ENCODE results near the gene PRKCH.

The PRKCH gene

GRCh38 chr14:61557854-61558253 lies 236.5 kb downstream of the PRKCH start:
- no peak overlapping the region for H3K18ac ChIP-seq (ENCODE audit: low read length)
- no peaks in the 10 kb centered on the region for H3K36me3 ChIP-seq (replicated peaks in 1 of 2; ENCODE audit: control insufficient read depth in 2 of 2, insufficient read depth in 2 of 2, low read length in 2 of 2)
- H3K27ac ChIP-seq (replicated peaks; ENCODE audit: low read length) = no peak overlapping the region
- H3K4ac ChIP-seq (ENCODE audit: low read length) = no peak overlapping the region
- no peak overlapping the region for H3K4me2 ChIP-seq (ENCODE audit: insufficient read depth, low read length, poor library complexity, severe bottlenecking)
- no CpG with 5 or more reads among the region's 5 CpGs for WGBS, 2 donors (ENCODE audit: extremely low coverage in 2 of 2, insufficient read length in 2 of 2, insufficient replicate concordance in 1 of 2)
- H3K9ac ChIP-seq (ENCODE audit: low read depth, low read length, poor library complexity) = no peak overlapping the region
- H2BK120ac ChIP-seq (ENCODE audit: low read depth, low read length) = no peak overlapping the region
- H4K91ac ChIP-seq (ENCODE audit: low read depth, low read length, poor library complexity) = no peak overlapping the region
- no peaks in the 10 kb centered on the region for H3K79me1 ChIP-seq (ENCODE audit: low read depth, low read length)
- no peak overlapping the region for H2AFZ ChIP-seq (ENCODE audit: low read length)
- H3K4me1 ChIP-seq (ENCODE audit: control insufficient read depth in 2 of 2, insufficient read depth in 1 of 2, low read depth in 1 of 2, low read length in 2 of 2) = peaks cover 13 to 21% of the 10 kb centered on the region in 2 donors
- H3K23ac ChIP-seq (ENCODE audit: low read depth, low read length, poor library complexity) = no peak overlapping the region
- H3K9me3 ChIP-seq (replicated peaks in 1 of 2; ENCODE audit: control insufficient read depth in 2 of 2, insufficient read depth in 1 of 2, low read depth in 1 of 2, low read length in 2 of 2) = no peaks in the 10 kb centered on the region
- no peak overlapping the region for H2BK5ac ChIP-seq (ENCODE audit: low read length)
- no peak overlapping the region for H3K14ac ChIP-seq (ENCODE audit: low read length)
- no peaks in the 10 kb centered on the region for H3K27me3 ChIP-seq (ENCODE audit: control insufficient read depth in 3 of 3, insufficient read depth in 3 of 3, low read depth in 1 of 3, low read length in 3 of 3)
- H2AK5ac ChIP-seq (ENCODE audit: low read depth, low read length) = no peak overlapping the region
- H2BK15ac ChIP-seq (ENCODE audit: low read length) = no peak overlapping the region
- no peak for DNase-seq (ENCODE audit: low spot score)
- H2BK12ac ChIP-seq (ENCODE audit: low read length) = no peak overlapping the region
- H3K4me3 ChIP-seq (ENCODE audit: low read length in 2 of 2) = no peak overlapping the region
- H4K8ac ChIP-seq (ENCODE audit: low read depth, low read length) = no peak overlapping the region

- Histone ChIP-seq H3K4me2 (ENCODE audit: insufficient read depth, low read length, poor library complexity, severe bottlenecking) (no peak overlapping the region), H3K23ac (ENCODE audit: low read depth, low read length, poor library complexity) (no peak overlapping the region), H2AFZ (ENCODE audit: low read length) (no peak overlapping the region), H3K18ac (ENCODE audit: low read length) (no peak overlapping the region), H2BK12ac (ENCODE audit: low read length) (no peak overlapping the region), H3K4me1 (ENCODE audit: control insufficient read depth in 2 of 2, insufficient read depth in 1 of 2, low read depth in 1 of 2, low read length in 2 of 2) (peaks cover 10 to 21% of the 10 kb centered on the region in 2 donors), H3K27me3 (ENCODE audit: control insufficient read depth in 3 of 3, insufficient read depth in 3 of 3, low read depth in 1 of 3, low read length in 3 of 3) (no peaks in the 10 kb centered on the region), H3K4me3 (ENCODE audit: low read length in 2 of 2) (no peak overlapping the region), H3K36me3 (replicated peaks in 1 of 2; ENCODE audit: control insufficient read depth in 2 of 2, insufficient read depth in 2 of 2, low read length in 2 of 2) (no peaks in the 10 kb centered on the region), H4K8ac (ENCODE audit: low read depth, low read length) (no peak overlapping the region), H2BK120ac (ENCODE audit: low read depth, low read length) (no peak overlapping the region), H3K79me1 (ENCODE audit: low read depth, low read length) (no peaks in the 10 kb centered on the region), H3K9ac (ENCODE audit: low read depth, low read length, poor library complexity) (no peak overlapping the region), H3K27ac (replicated peaks; ENCODE audit: low read length) (no peak overlapping the region), H3K4ac (ENCODE audit: low read length) (no peak overlapping the region), H3K14ac (ENCODE audit: low read length) (no peak overlapping the region), H2AK5ac (ENCODE audit: low read depth, low read length) (no peak overlapping the region), H2BK15ac (ENCODE audit: low read length) (no peak overlapping the region), H4K91ac (ENCODE audit: low read depth, low read length, poor library complexity) (no peak overlapping the region), H2BK5ac (ENCODE audit: low read length) (no peak overlapping the region), H3K9me3 (replicated peaks in 1 of 2; ENCODE audit: control insufficient read depth in 2 of 2, insufficient read depth in 1 of 2, low read depth in 1 of 2, low read length in 2 of 2) (no peaks in the 10 kb centered on the region)
- WGBS, 2 donors (ENCODE audit: extremely low coverage in 2 of 2, insufficient read length in 2 of 2, insufficient replicate concordance in 1 of 2) = no CpG with 5 or more reads among the region's 6 CpGs
- no peak for DNase-seq (ENCODE audit: low spot score)
These were observed 236.9 kb downstream of the PRKCH start for GRCh38 chr14:61558271-61558670.

DNA sequence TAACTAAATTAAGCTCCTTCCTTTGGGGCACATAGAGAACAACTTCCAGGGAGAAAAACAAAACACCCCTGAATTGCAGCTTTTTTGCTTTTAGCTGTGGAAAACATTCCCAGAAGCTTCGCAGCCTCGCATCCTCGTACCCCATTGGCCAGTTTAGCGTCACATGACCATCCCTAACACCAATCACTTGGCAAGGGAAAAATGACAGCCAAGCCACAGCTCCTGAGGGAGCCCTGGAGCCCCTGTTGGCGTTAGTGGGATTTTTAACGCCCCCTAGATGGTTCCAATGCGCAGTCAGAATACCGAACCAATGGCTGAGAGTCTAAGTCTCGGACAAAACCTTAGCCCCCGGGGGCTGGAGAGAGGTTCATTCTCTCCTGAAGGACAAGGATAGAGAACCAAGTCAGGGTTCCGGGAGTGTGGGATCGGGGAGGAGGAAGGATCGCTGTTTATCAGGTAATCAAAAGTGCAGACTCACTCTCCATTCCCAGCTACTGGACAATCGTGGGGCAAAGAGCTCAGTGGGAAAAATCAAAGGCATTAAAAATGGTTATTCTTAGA lies 238.3 kb downstream of the PRKCH start:
- no peak overlapping the region for H2BK5ac ChIP-seq (ENCODE audit: low read length)
- no peak overlapping the region for H2BK15ac ChIP-seq (ENCODE audit: low read length)
- no peak overlapping the region for H3K18ac ChIP-seq (ENCODE audit: low read length)
- H2AFZ ChIP-seq (ENCODE audit: low read length) = no peak overlapping the region
- no peak overlapping the region for H3K27ac ChIP-seq (replicated peaks; ENCODE audit: low read length)
- H4K91ac ChIP-seq (ENCODE audit: low read depth, low read length, poor library complexity) = no peak overlapping the region
- no peak overlapping the region for H3K9ac ChIP-seq (ENCODE audit: low read depth, low read length, poor library complexity)
- H3K27me3 ChIP-seq (ENCODE audit: control insufficient read depth in 3 of 3, insufficient read depth in 3 of 3, low read depth in 1 of 3, low read length in 3 of 3) = no peaks in the 10 kb centered on the region
- H3K23ac ChIP-seq (ENCODE audit: low read depth, low read length, poor library complexity) = no peak overlapping the region
- no peak overlapping the region for H4K8ac ChIP-seq (ENCODE audit: low read depth, low read length)
- H2BK120ac ChIP-seq (ENCODE audit: low read depth, low read length) = no peak overlapping the region
- H3K4me2 ChIP-seq (ENCODE audit: insufficient read depth, low read length, poor library complexity, severe bottlenecking) = no peak overlapping the region
- peaks cover 8 to 12% of the 10 kb centered on the region in 2 donors for H3K4me1 ChIP-seq (ENCODE audit: control insufficient read depth in 2 of 2, insufficient read depth in 1 of 2, low read depth in 1 of 2, low read length in 2 of 2)
- WGBS, 2 donors (ENCODE audit: extremely low coverage in 2 of 2, insufficient read length in 2 of 2, insufficient replicate concordance in 1 of 2) = no CpG with 5 or more reads among the region's 14 CpGs
- no peaks in the 10 kb centered on the region for H3K9me3 ChIP-seq (replicated peaks in 1 of 2; ENCODE audit: control insufficient read depth in 2 of 2, insufficient read depth in 1 of 2, low read depth in 1 of 2, low read length in 2 of 2)
- H3K4me3 ChIP-seq (ENCODE audit: low read length in 2 of 2) = no peak overlapping the region
- no peaks in the 10 kb centered on the region for H3K79me1 ChIP-seq (ENCODE audit: low read depth, low read length)
- H3K4ac ChIP-seq (ENCODE audit: low read length) = no peak overlapping the region
- no peak overlapping the region for H2BK12ac ChIP-seq (ENCODE audit: low read length)
- no peak overlapping the region for H3K14ac ChIP-seq (ENCODE audit: low read length)
- H2AK5ac ChIP-seq (ENCODE audit: low read depth, low read length) = no peak overlapping the region
- H3K36me3 ChIP-seq (replicated peaks in 1 of 2; ENCODE audit: control insufficient read depth in 2 of 2, insufficient read depth in 2 of 2, low read length in 2 of 2) = no peaks in the 10 kb centered on the region
- no peak for DNase-seq (ENCODE audit: low spot score)

- no peak overlapping the region for H3K27ac ChIP-seq (replicated peaks; ENCODE audit: low read length)
- DNase-seq (ENCODE audit: low spot score) = no peak
These were observed 238.9 kb downstream of the PRKCH start for GRCh38 chr14:61560323-61560722.

More at GRCh38 chr14:61560323-61560722, 238.9 kb downstream of the PRKCH start:
- Histone ChIP-seq H3K4me2 (ENCODE audit: insufficient read depth, low read length, poor library complexity, severe bottlenecking) (no peak overlapping the region), H3K4ac (ENCODE audit: low read length) (no peak overlapping the region), H3K27me3 (ENCODE audit: control insufficient read depth in 3 of 3, insufficient read depth in 3 of 3, low read depth in 1 of 3, low read length in 3 of 3) (no peaks in the 10 kb centered on the region), H3K9ac (ENCODE audit: low read depth, low read length, poor library complexity) (no peak overlapping the region), H3K14ac (ENCODE audit: low read length) (no peak overlapping the region), H3K18ac (ENCODE audit: low read length) (no peak overlapping the region), H4K8ac (ENCODE audit: low read depth, low read length) (no peak overlapping the region), H3K36me3 (replicated peaks in 1 of 2; ENCODE audit: control insufficient read depth in 2 of 2, insufficient read depth in 2 of 2, low read length in 2 of 2) (no peaks in the 10 kb centered on the region), H2BK15ac (ENCODE audit: low read length) (no peak overlapping the region), H2AFZ (ENCODE audit: low read length) (no peak overlapping the region), H4K91ac (ENCODE audit: low read depth, low read length, poor library complexity) (no peak overlapping the region), H3K79me1 (ENCODE audit: low read depth, low read length) (no peaks in the 10 kb centered on the region), H2BK120ac (ENCODE audit: low read depth, low read length) (no peak overlapping the region), H2BK5ac (ENCODE audit: low read length) (no peak overlapping the region), H3K4me1 (ENCODE audit: control insufficient read depth in 2 of 2, insufficient read depth in 1 of 2, low read depth in 1 of 2, low read length in 2 of 2) (peaks cover 8 to 11% of the 10 kb centered on the region in 2 donors), H3K23ac (ENCODE audit: low read depth, low read length, poor library complexity) (no peak overlapping the region), H3K4me3 (ENCODE audit: low read length in 2 of 2) (no peak overlapping the region), H3K9me3 (replicated peaks in 1 of 2; ENCODE audit: control insufficient read depth in 2 of 2, insufficient read depth in 1 of 2, low read depth in 1 of 2, low read length in 2 of 2) (no peaks in the 10 kb centered on the region), H2BK12ac (ENCODE audit: low read length) (no peak overlapping the region), H2AK5ac (ENCODE audit: low read depth, low read length) (no peak overlapping the region)
- WGBS, 2 donors (ENCODE audit: extremely low coverage in 2 of 2, insufficient read length in 2 of 2, insufficient replicate concordance in 1 of 2) = no CpG with 5 or more reads among the region's 5 CpGs

All from neuronal stem cell (in vitro differentiated cells).